RWPE2 (cell line): ENCODE data around the gene FBXO38.

Source experiments
- ATAC-seq: fragments of 200-7000 bp; cut with Tn5 transposase; 3 replicates; pipeline ENCODE4 v1.9.1; 2021; ENCODE audit warnings: low read depth
- DNase-seq: peaks from one replicate; pipeline ENCODE4 v3.0.0-alpha.2; 2020; ENCODE audit warnings: low spot score
- H3K27ac ChIP-seq: fragments of 450-650 bp; 2 replicates; pipeline ENCODE4 v1.5.1; 2017; ENCODE audit warnings: mild to moderate bottlenecking; ENCODE audit not compliant: poor library complexity, severe bottlenecking
- H3K27me3 ChIP-seq: fragments of 250-450 bp; sonication (Bioruptor Pico); 2 replicates; pipeline ENCODE4 v1.5.1; 2021; ENCODE audit warnings: mild to moderate bottlenecking, moderate library complexity; ENCODE audit not compliant: insufficient read depth, poor library complexity, severe bottlenecking
- H3K36me3 ChIP-seq: fragments of 250-450 bp; sonication (Bioruptor Pico); 2 replicates; pipeline ENCODE4 v1.5.1; 2020; ENCODE audit warnings: low read depth, mild to moderate bottlenecking, moderate library complexity
- H3K4me1 ChIP-seq: fragments of 250-450 bp; sonication (Bioruptor Pico); 2 replicates; pipeline ENCODE4 v1.5.1; 2021; ENCODE audit warnings: mild to moderate bottlenecking, moderate library complexity; ENCODE audit not compliant: insufficient read depth, poor library complexity, severe bottlenecking
- H3K4me3 ChIP-seq: fragments of 250-450 bp; sonication (Bioruptor Pico); 2 replicates; pipeline ENCODE4 v1.5.1; 2021; ENCODE audit warnings: mild to moderate bottlenecking, moderate library complexity; ENCODE audit not compliant: severe bottlenecking
- H3K9me3 ChIP-seq: fragments of 250-450 bp; sonication (Bioruptor Pico); 2 replicates; pipeline ENCODE4 v1.5.1; 2021; ENCODE audit warnings: mild to moderate bottlenecking, moderate library complexity; ENCODE audit not compliant: severe bottlenecking
- CTCF ChIP-seq: fragments of 450-650 bp; IDR thresholded peaks from one replicate; pipeline ENCODE4 v1.5.1; 2017; ENCODE audit warnings: mild to moderate bottlenecking, moderate library complexity; ENCODE audit not compliant: poor library complexity, severe bottlenecking

The FBXO38 gene

GRCh38 chr5:148342371-148343045 is 41.2 kb upstream of the FBXO38 start:
- H3K36me3 ChIP-seq, result no peaks in the 10 kb centered on the region
- H3K4me1 ChIP-seq, result peaks cover 22% of the 10 kb centered on the region
- TF ChIP-seq CTCF, result no peak
- no peak overlapping the region for H3K4me3 ChIP-seq
- no peaks in the 10 kb centered on the region for H3K27me3 ChIP-seq
- peak overlapping the region; percentile 59 for H3K27ac ChIP-seq
- ATAC-seq (peak; percentile 37; the same call in 2 of the 3 replicates), DNase-seq (no peak)
- H3K9me3 ChIP-seq, result no peaks in the 10 kb centered on the region

GRCh38 chr5:148343046-148343407 is 40.7 kb upstream of the FBXO38 start:
- ATAC-seq (peak; percentile 98), DNase-seq (peak; percentile 81)
- no peak overlapping the region for H3K4me3 ChIP-seq
- no peaks in the 10 kb centered on the region for H3K36me3 ChIP-seq
- no peaks in the 10 kb centered on the region for H3K9me3 ChIP-seq
- peak overlapping the region; percentile 59 for H3K27ac ChIP-seq
- H3K4me1 ChIP-seq, result peaks cover 19% of the 10 kb centered on the region
- no peak for TF ChIP-seq CTCF
- H3K27me3 ChIP-seq, result no peaks in the 10 kb centered on the region

- Histone ChIP-seq H3K27ac (peak overlapping the region; percentile 59), H3K4me1 (peaks cover 19% of the 10 kb centered on the region), H3K27me3 (no peaks in the 10 kb centered on the region), H3K9me3 (no peaks in the 10 kb centered on the region), H3K4me3 (no peak overlapping the region), H3K36me3 (no peaks in the 10 kb centered on the region)
- ATAC-seq (no peak), DNase-seq (no peak)
- no peak for TF ChIP-seq CTCF
Observed at GRCh38 chr5:148343603-148344487, 39.9 kb upstream of the FBXO38 start.

DNA sequence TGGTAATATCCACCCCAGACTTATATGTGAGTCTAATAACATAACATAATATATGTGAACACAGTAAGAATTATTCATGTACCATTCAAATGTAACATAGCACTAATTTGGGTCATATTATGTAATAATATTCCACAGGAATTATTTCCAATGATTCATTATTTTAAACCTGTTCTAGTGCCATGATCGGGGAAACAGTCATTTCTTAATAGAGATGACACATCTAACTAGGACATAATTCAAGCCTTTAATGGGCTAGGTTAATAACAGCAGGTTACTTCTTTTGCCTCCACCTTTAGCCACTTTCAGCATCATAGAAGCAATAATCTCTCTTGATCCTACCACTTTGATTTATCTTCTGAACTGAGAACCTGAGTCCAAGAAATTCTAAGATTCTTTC is 36.1 kb upstream of the FBXO38 start:
- no peak for DNase-seq
- H3K4me3 ChIP-seq, result no peak overlapping the region
- peaks cover 13% of the 10 kb centered on the region for H3K4me1 ChIP-seq
- no peak overlapping the region for H3K27ac ChIP-seq
- no peak for TF ChIP-seq CTCF
- H3K9me3 ChIP-seq, result no peaks in the 10 kb centered on the region
- ATAC-seq, result peak; percentile 32; the same call in 1 of the 3 replicates
- H3K36me3 ChIP-seq, result no peaks in the 10 kb centered on the region
- no peaks in the 10 kb centered on the region for H3K27me3 ChIP-seq

DNA sequence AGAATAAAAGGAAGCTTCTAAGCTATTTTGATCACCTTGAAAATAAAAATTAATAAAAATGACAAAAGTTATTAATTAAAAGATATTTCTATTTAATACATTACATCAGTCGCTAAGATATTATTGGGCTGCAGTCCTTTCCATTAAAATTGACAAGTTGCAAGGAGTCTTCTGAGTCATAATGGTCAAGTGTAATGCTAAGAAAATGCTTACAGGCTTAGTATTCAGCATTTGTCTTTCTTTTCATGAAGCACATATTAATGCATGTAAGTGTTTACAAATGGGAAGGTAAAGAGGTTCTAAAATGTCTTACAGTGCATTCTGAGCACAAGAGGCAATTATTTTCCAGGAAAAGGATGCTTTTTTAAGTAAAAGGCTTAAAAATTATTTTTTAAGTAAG is 31.1 kb upstream of the FBXO38 start:
- no peak overlapping the region for H3K4me3 ChIP-seq
- H3K36me3 ChIP-seq, result no peaks in the 10 kb centered on the region
- no peaks in the 10 kb centered on the region for H3K9me3 ChIP-seq
- DNase-seq (no peak), ATAC-seq (no peak)
- H3K27ac ChIP-seq, result no peak overlapping the region
- H3K27me3 ChIP-seq, result no peaks in the 10 kb centered on the region
- TF ChIP-seq CTCF, result no peak
- H3K4me1 ChIP-seq, result peaks cover 5% of the 10 kb centered on the region
